Activated CD4-positive, alpha-beta T cell treated with anti-CD3 and anti-CD28 coated beads, Interleukin-2, amount 50 U/mL, for 24 hours (primary cell): ENCODE data around the gene MYL4.
"Not testable (repeated sequence)": the region's sequence is repeated elsewhere in the genome, so short reads cannot be mapped to it uniquely, and the experiment has no call there.

Source experiments
- DNase-seq, 2 donors: peaks; one replicate each; pipeline ENCODE4 v3.0.0-alpha.2; 2020; ENCODE audit warnings: low read depth in 1 of 2, low spot score in 1 of 2

MYL4 gene

GRCh38 chr17:47192554-47192953, 16.6 kb upstream of the MYL4 start:
- DNase-seq, result no peak

GRCh38 chr17:47193931-47194511, 15.1 kb upstream of the MYL4 start:
- DNase-seq, result no peak

GRCh38 chr17:47197821-47198220, 11.3 kb upstream of the MYL4 start:
- no peak for DNase-seq

- no peak for DNase-seq
These were observed 9.4 kb upstream of the MYL4 start for GRCh38 chr17:47199627-47200324.

- DNase-seq, result no peak
These were observed 8.9 kb upstream of the MYL4 start for GRCh38 chr17:47200325-47200664.

- DNase-seq, result no peak
These were observed 8.0 kb upstream of the MYL4 start for GRCh38 chr17:47201166-47201565.

GRCh38 chr17:47203984-47204721, 5.0 kb upstream of the MYL4 start:
- DNase-seq, result peak in 1 of 2 donors; percentile 52

GRCh38 chr17:47204722-47205418, 4.3 kb upstream of the MYL4 start:
- DNase-seq, result no peak

- peak; percentile 32 to 55 for DNase-seq
These were observed 3.7 kb upstream of the MYL4 start for GRCh38 chr17:47205419-47205963.

- no peak for DNase-seq
These were observed 1.7 kb upstream of the MYL4 start for GRCh38 chr17:47207143-47208067.

- DNase-seq, result no peak
These were observed 351 bp downstream of the MYL4 start for GRCh38 chr17:47209499-47209898.

GRCh38 chr17:47210105-47210504, 957 bp downstream of the MYL4 start:
- DNase-seq, result no peak

- DNase-seq, result no peak
These were observed 1.6 kb downstream of the MYL4 start for GRCh38 chr17:47210779-47211178.

GRCh38 chr17:47212458-47212857, 3.3 kb downstream of the MYL4 start:
- no peak for DNase-seq

- DNase-seq, result no peak
These were observed 4.4 kb downstream of the MYL4 start for GRCh38 chr17:47213540-47213939.

- no peak for DNase-seq
These were observed 5.8 kb downstream of the MYL4 start for GRCh38 chr17:47214931-47215330.

GRCh38 chr17:47216821-47217220, 7.7 kb downstream of the MYL4 start:
- DNase-seq, result not testable (repeated sequence)

GRCh38 chr17:47217279-47217678, 8.1 kb downstream of the MYL4 start:
- DNase-seq, result not testable (repeated sequence)

GRCh38 chr17:47218896-47219430, 9.8 kb downstream of the MYL4 start:
- DNase-seq, result no peak
